ENCODE results near the gene LRRC17.

- TF ChIP-seq CTCF (IDR thresholded peaks at IDR 0.05) (no peak), POLR2A (IDR thresholded peaks at IDR 0.05) (no peak)
Measured at GRCh38 chr7:102875700-102876295, 37.0 kb upstream of the LRRC17 start.

All from right lobe of liver (tissue), 4 donors.